ENCODE data around the gene ACP1. TPM values are rescaled to one million over a fixed set of nuclear protein-coding genes. Genes with fewer than 3 reads are reported as not detected.

Gene ACP1
- 192 to 265 TPM (median 199 TPM) in 5 replicates for total RNA-seq (2022; extraction: Qiagen RNA extraction; ENCODE audit: low read depth)

GRCh38 chr2:264493-265468, at the start of gene ACP1:
TSS of gene ACP1 (plus strand) at chr2:264947. CDS start at chr2:264965, 18 bp downstream.

GRCh38 chr2:263774-264492, 814 bp upstream of the ACP1 start, which contains the start of gene SH3YL1:
TSS of gene SH3YL1 (minus strand) at chr2:264032. CDS start at chr2:263984, 48 bp downstream.

GRCh38 chr2:287911-288757, 23.4 kb downstream of the ACP1 start, which contains the start of gene ALKAL2:
TSS of gene ALKAL2 (minus strand) at chr2:288091. CDS start at chr2:287835, 256 bp downstream.

Other genes starting within 250 kb of the ACP1 start
- gene FAM110C, start 218.4 kb upstream of the ACP1 start, total RNA-seq (2022; extraction: Qiagen RNA extraction; ENCODE audit: low read depth): 0.06 to 0.30 TPM (median 0.16 TPM) in 5 replicates
- gene SH3YL1, start 915 bp upstream of the ACP1 start, total RNA-seq (2022; extraction: Qiagen RNA extraction; ENCODE audit: low read depth): 8.3 to 11.8 TPM (median 9.0 TPM) in 5 replicates
- not detected in 5 replicates for gene ALKAL2, start 23.1 kb downstream of the ACP1 start, total RNA-seq (2022; extraction: Qiagen RNA extraction; ENCODE audit: low read depth)

Measured in A549 treated with RU486 at 1 μM for 4 hours (cell line).